K562 (cell line): ENCODE measurements around the gene GOT1. TPM values are rescaled to one million over a fixed set of nuclear protein-coding genes. Genes with fewer than 3 reads are reported as not detected.

Experiments
- ATAC-seq: fragments of 200-7000 bp; cut with Tn5 transposase; 3 replicates; pipeline ENCODE4 v1.9.1; 2020; ENCODE audit warnings: moderate library complexity
- BruUV-seq: library from RNA; stranded (reverse); fragments of 400-500 nt; replicated peaks from 2 replicates; lab custom pipeline; 2021; lab: Mats Ljungman, UMichigan
- CTCF ChIA-PET: fragments of 300-600 bp; formaldehyde crosslinking; extraction: SDS; loops from one replicate; lab custom pipeline; 2021; ENCODE audit warnings: low intra/inter-chr PET ratio; lab: Yijun Ruan, JAX
- POLR2A ChIA-PET: fragments of 300-600, 350-650 bp; sonication (Branson Sonifier 250); formaldehyde crosslinking; extraction: SDS; loops from one replicate; lab custom pipeline; 2021; ENCODE audit warnings: antibody characterized with exemption, inconsistent platforms; lab: Yijun Ruan, JAX
- DNase-seq, 4 experiments: peaks; one replicate each; pipeline versions ENCODE4 v3.0.0 to v3.0.0-alpha.2; 2011 to 2018; ENCODE audit warnings: low spot score in 3 of 4, mixed read lengths in 3 of 4; ENCODE audit errors: extremely low read depth in 1 of 4
- FAIRE-seq: peaks from 2 replicates; lab custom pipeline; 2011; peaks lifted over from hg19 to GRCh38; lab: Jason Lieb, UNC
- H2AFZ ChIP-seq: 2 replicates; pipeline ENCODE4 v1.6.0; 2011; ENCODE audit warnings: low read depth, low read length, control low read depth, inconsistent platforms
- H3K27ac ChIP-seq: fragments of 200-600 bp; 3 replicates; pipeline ENCODE4 v1.8.0; 2011; ENCODE audit warnings: low read depth, mild to moderate bottlenecking, control low read depth, inconsistent platforms, low read length, moderate library complexity, mixed read lengths; ENCODE audit errors: extremely low read depth
- H3K27me3 ChIP-seq, 2 experiments: fragments of 300-600 bp in 1 of 2; 2 replicates in 1 of 2; 3 replicates in 1 of 2; pipeline versions ENCODE4 v1.6.0 to v1.8.0; 2011; ENCODE audit warnings: inconsistent platforms in 2 of 2, low read length in 2 of 2, mild to moderate bottlenecking in 1 of 2, mixed read lengths in 1 of 2, moderate library complexity in 1 of 2; ENCODE audit not compliant: control insufficient read depth in 2 of 2, insufficient read depth in 2 of 2
- H3K36me3 ChIP-seq: fragments of 300-600 bp; 3 replicates; pipeline ENCODE4 v1.8.0; 2011; ENCODE audit warnings: mild to moderate bottlenecking, low read length, inconsistent platforms; ENCODE audit not compliant: control insufficient read depth, insufficient read depth
- H3K4me1 ChIP-seq, 2 experiments: fragments of 200-600 bp in 1 of 2; replicated peaks in 1 of 2; 2 replicates in 1 of 2; 3 replicates in 1 of 2; pipeline versions ENCODE4 v1.5.1 to v1.8.0; 2011; ENCODE audit warnings: inconsistent platforms in 2 of 2, low read length in 2 of 2, mild to moderate bottlenecking in 1 of 2, mixed read lengths in 1 of 2, moderate library complexity in 1 of 2; ENCODE audit not compliant: control insufficient read depth in 2 of 2, insufficient read depth in 2 of 2
- H3K4me2 ChIP-seq: 2 replicates; pipeline ENCODE4 v1.6.1; 2011; ENCODE audit warnings: low read length, control low read depth, inconsistent platforms, mixed read lengths; ENCODE audit not compliant: insufficient read depth
- H3K4me3 ChIP-seq: fragments of 200-600 bp; sonication (generic), shearing (Covaris generic); 2 replicates; pipeline ENCODE4 v1.5.1; 2016; ENCODE audit warnings: control low read depth, inconsistent platforms
- H3K79me2 ChIP-seq: fragments of 200-600 bp; 3 replicates; pipeline ENCODE4 v1.8.0; 2011; ENCODE audit warnings: low read length, inconsistent platforms; ENCODE audit not compliant: control insufficient read depth, insufficient read depth
- H3K9ac ChIP-seq, 2 experiments: 2 replicates each; pipeline versions ENCODE4 v1.6.0 to v1.6.1; 2011; ENCODE audit warnings: low read depth in 2 of 2, low read length in 2 of 2, control low read depth in 1 of 2, inconsistent platforms in 1 of 2, mild to moderate bottlenecking in 1 of 2, mixed read lengths in 1 of 2; ENCODE audit not compliant: insufficient read depth in 1 of 2
- H3K9me1 ChIP-seq: one replicate; pipeline ENCODE4 v1.6.0; 2011; ENCODE audit warnings: inconsistent platforms, mild to moderate bottlenecking, low read length, moderate library complexity; ENCODE audit not compliant: control insufficient read depth, insufficient read depth
- H3K9me3 ChIP-seq: replicated peaks from 2 replicates; pipeline ENCODE4 v1.5.1; 2011; ENCODE audit warnings: low read depth, low read length, inconsistent platforms; ENCODE audit not compliant: control insufficient read depth, insufficient read depth
- H4K20me1 ChIP-seq: replicated peaks from 2 replicates; pipeline ENCODE4 v1.6.1; 2011; ENCODE audit warnings: low read length, inconsistent platforms, mixed read lengths; ENCODE audit not compliant: control insufficient read depth, insufficient read depth
- CCNT2 ChIP-seq: IDR thresholded peaks from 2 replicates; pipeline ENCODE4 v1.6.1; 2011; ENCODE audit warnings: borderline replicate concordance, low read depth, mild to moderate bottlenecking, moderate library complexity, mixed read lengths, low read length; ENCODE audit not compliant: insufficient read length; ENCODE audit errors: extremely low read depth
- ESRRB ChIP-seq: fragments of 250-450 bp; sonication (Bioruptor Pico); IDR thresholded peaks from 2 replicates; pipeline ENCODE4 v1.5.0; 2020; ENCODE audit warnings: mild to moderate bottlenecking, moderate library complexity, borderline replicate concordance
- FOS ChIP-seq: IDR thresholded peaks from 3 replicates; pipeline ENCODE4 v1.6.1; 2011; ENCODE audit not compliant: insufficient read length; ENCODE audit errors: extremely low read depth
- KDM4B ChIP-seq, 2 experiments: fragments of 450-650 bp in 1 of 2; sonication (generic) in 1 of 2; IDR thresholded peaks; 2 replicates each; pipeline ENCODE4 v1.6.1; 2016 to 2017; ENCODE audit warnings: borderline replicate concordance in 2 of 2, antibody characterized with exemption in 1 of 2, low read depth in 1 of 2, mild to moderate bottlenecking in 1 of 2
- RBBP5 ChIP-seq: fragments of 200-600 bp; sonication (generic); IDR thresholded peaks from 2 replicates; pipeline ENCODE4 v1.6.1; 2012; ENCODE audit warnings: borderline replicate concordance, mild to moderate bottlenecking, low read length, control low read depth, inconsistent platforms; ENCODE audit not compliant: insufficient read depth, poor library complexity, severe bottlenecking
- STAT5A ChIP-seq: IDR thresholded peaks from 2 replicates; pipeline ENCODE4 v1.6.1; 2012; ENCODE audit warnings: low read length, inconsistent platforms, borderline replicate concordance
- TAF7 ChIP-seq: fragments of 450-650 bp; IDR thresholded peaks from 2 replicates; pipeline ENCODE4 v1.6.1; 2016; ENCODE audit warnings: missing genetic modification characterization, missing compliant biosample characterization
- TAF9B ChIP-seq: fragments of 450-650 bp; IDR thresholded peaks from 2 replicates; pipeline ENCODE4 v1.6.1; 2018; ENCODE audit warnings: mild to moderate bottlenecking; ENCODE audit not compliant: partially characterized antibody
- TARDBP ChIP-seq: fragments of 450-650 bp; IDR thresholded peaks from 2 replicates; pipeline ENCODE4 v1.6.1; 2016
- ZNF140 ChIP-seq: fragments of 250-450 bp; sonication (Bioruptor Pico); IDR thresholded peaks from 2 replicates; pipeline ENCODE4 v1.8.0; 2021; ENCODE audit warnings: moderate library complexity, mild to moderate bottlenecking, inconsistent platforms
- ZNF41 ChIP-seq: fragments of 250-450 bp; sonication (Bioruptor Pico); conservative IDR thresholded peaks from 2 replicates; pipeline ENCODE4 v1.4.0; 2020; ENCODE audit warnings: mild to moderate bottlenecking
- ZNF431 ChIP-seq: sonication (generic); formaldehyde crosslinking; IDR thresholded peaks from 2 replicates; pipeline ENCODE4 v1.8.0; 2022; ENCODE audit warnings: mild to moderate bottlenecking, missing genetic modification reagents
- WGBS: fragments of 100-300 bp; shearing (Covaris generic); methylation state at CpG from one replicate; pipeline ENCODE4 v1.1.6; 2016; ENCODE audit warnings: low coverage, mixed read lengths; ENCODE audit not compliant: insufficient coverage; ENCODE audit errors: missing lambda C conversion rate; 5-methylcytosine and 5-hydroxymethylcytosine counted together
- in situ Hi-C: fragments of 300-500 bp; cut with MboI; formaldehyde crosslinking; loops from 4 replicates; pipeline ENCODE4 v1.15.0; 2018; ENCODE audit warnings: inconsistent platforms, mixed read lengths
- intact Hi-C: fragments of 100-400 bp; cut with micrococcal nuclease; formaldehyde crosslinking; loops from 2 replicates; pipeline ENCODE4 v1.14.2; 2022
- polyA plus RNA-seq, 8 experiments: library from polyadenylated mRNA; depleted of rRNA in 4 of 8; stranded (reverse) in 5 of 8; unstranded in 3 of 8; fragments of >200 nt; fragmentation: Nextera tagmentation in 2 of 8; fragmentation: Illumina TruSeq in 1 of 8; extraction: Ambion mirVana in 2 of 8; extraction: Trizol in 1 of 8; gene quantifications; 2 replicates each; pipeline versions ENCODE4 v1.2.1 to v1.2.3, GENCODE V29; 2011 to 2014; ENCODE audit warnings: inconsistent platforms in 1 of 8, missing spikeins in 1 of 8
- total RNA-seq, 7 experiments: library from RNA; depleted of rRNA in 6 of 7; stranded (reverse); fragments of >200 nt in 6 of 7; fragmentation: Illumina TruSeq in 2 of 7; extraction: Trizol in 2 of 7; gene quantifications; 2 replicates each; pipeline versions ENCODE4 v1.2.1 to v1.2.3, GENCODE V29; 2011 to 2021; ENCODE audit warnings: low replicate concordance in 1 of 7
- TF ChIP-seq, protein P1 (sequence below): fragments of 250-450 bp; sonication (Bioruptor Pico); IDR thresholded peaks from 2 replicates; pipeline ENCODE4 v1.8.0; 2021; ENCODE audit warnings: moderate library complexity, mild to moderate bottlenecking, inconsistent platforms
- TF ChIP-seq, protein P2 (sequence below): fragments of 250-450 bp; sonication (Bioruptor Pico); IDR thresholded peaks from 2 replicates; pipeline ENCODE4 v1.4.0; 2020
- TF ChIP-seq, protein P3 (sequence below), 3 experiments: IDR thresholded peaks in 2 of 3; conservative IDR thresholded peaks in 1 of 3; 2 replicates each; pipeline ENCODE4 v1.5.1; 2011 to 2012; ENCODE audit warnings: low read length in 3 of 3, mild to moderate bottlenecking in 3 of 3, control low read depth in 2 of 3, improper control_type of control experiment in 1 of 3, inconsistent platforms in 1 of 3, low read depth in 1 of 3, mixed read lengths in 1 of 3, moderate library complexity in 1 of 3; ENCODE audit not compliant: insufficient read depth in 2 of 3
- TF ChIP-seq, protein P4 (sequence below): fragments of 250-450 bp; sonication (Bioruptor Pico); IDR thresholded peaks from 2 replicates; pipeline ENCODE4 v1.4.0; 2020; ENCODE audit warnings: mild to moderate bottlenecking, moderate library complexity

Gene GOT1
- total and polyA plus RNA-seq, 9 of the 15 experiments (the other 6 are each of a cell fraction or from before 2014, with no cell fraction given), result 55.7 to 166 (median 75.4) TPM

DNA sequence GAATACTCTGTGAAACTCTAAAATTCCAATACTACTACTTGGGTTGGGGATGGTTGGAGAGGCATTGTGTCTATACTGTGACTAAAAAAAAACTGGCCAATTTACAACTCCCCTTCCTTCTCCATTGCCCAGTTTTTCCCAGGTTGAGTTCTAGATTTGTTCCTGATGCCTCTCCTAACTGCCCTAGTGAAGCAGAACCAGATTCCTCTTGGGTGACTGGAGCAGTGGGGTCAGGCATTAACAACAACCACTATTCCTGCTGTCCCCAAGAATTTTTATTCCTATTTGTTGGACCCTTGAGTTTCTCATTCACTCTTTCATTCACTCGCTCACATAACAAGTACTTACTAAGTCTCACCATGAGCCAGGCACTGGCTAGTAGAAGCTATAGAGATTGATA lies 5.8 kb downstream of the GOT1 start:
- Histone ChIP-seq H3K27me3 (no peaks in the 10 kb centered on the region), H3K9ac (no peak overlapping the region), H2AFZ (no peak overlapping the region), H3K4me3 (no peak overlapping the region), H3K79me2 (peaks cover 96% of the 10 kb centered on the region), H3K9me1 (peaks cover 8% of the 10 kb centered on the region), H3K4me2 (no peak overlapping the region), H3K9me3 (no peaks in the 10 kb centered on the region), H3K36me3 (peaks cover 81% of the 10 kb centered on the region), H4K20me1 (peaks cover 10% of the 10 kb centered on the region), H3K27ac (no peak overlapping the region), H3K4me1 (peaks cover 2 to 6% of the 10 kb centered on the region in 2 experiments; a peak in 1 of 5 replicates)
- intact Hi-C loops (no loop called here), in situ Hi-C loops (loop anchor here (25.0 kb wide), 1 partner anchor 288 kb away; no protein-coding TSS in a partner anchor)
- ATAC-seq (no peak), FAIRE-seq (no peak), DNase-seq (no peak)
- POLR2A ChIA-PET, result no interaction called here
- TF ChIP-seq ESRRB (CRISPR knock-in tag), result no peak
- TF ChIP-seq TAF9B, result no peak
- TF ChIP-seq, protein P1, sequence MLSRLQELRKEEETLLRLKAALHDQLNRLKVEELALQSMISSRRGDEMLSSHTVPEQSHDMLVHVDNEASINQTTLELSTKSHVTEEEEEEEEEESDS, result no peak
- no peak for TF ChIP-seq ZNF431
- TF ChIP-seq ZNF140 (CRISPR knock-in tag), result no peak
- no peak for TF ChIP-seq FOS
- no peak for TF ChIP-seq RBBP5
- no peak for TF ChIP-seq TAF7 (tag)
- TF ChIP-seq, protein P2, sequence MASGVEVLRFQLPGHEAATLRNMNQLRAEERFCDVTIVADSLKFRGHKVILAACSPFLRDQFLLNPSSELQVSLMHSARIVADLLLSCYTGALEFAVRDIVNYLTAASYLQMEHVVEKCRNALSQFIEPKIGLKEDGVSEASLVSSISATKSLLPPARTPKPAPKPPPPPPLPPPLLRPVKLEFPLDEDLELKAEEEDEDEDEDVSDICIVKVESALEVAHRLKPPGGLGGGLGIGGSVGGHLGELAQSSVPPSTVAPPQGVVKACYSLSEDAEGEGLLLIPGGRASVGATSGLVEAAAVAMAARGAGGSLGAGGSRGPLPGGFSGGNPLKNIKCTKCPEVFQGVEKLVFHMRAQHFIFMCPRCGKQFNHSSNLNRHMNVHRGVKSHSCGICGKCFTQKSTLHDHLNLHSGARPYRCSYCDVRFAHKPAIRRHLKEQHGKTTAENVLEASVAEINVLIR (CRISPR knock-in tag), result no peak
- no peak for TF ChIP-seq CCNT2
- no peak for TF ChIP-seq ZNF41
- no peak for TF ChIP-seq STAT5A
- no peak for TF ChIP-seq KDM4B (IDR thresholded peaks at IDR 0.05; ENCODE audit: borderline replicate concordance in 2 of 2, low read depth in 1 of 2)
- TF ChIP-seq, protein P3, sequence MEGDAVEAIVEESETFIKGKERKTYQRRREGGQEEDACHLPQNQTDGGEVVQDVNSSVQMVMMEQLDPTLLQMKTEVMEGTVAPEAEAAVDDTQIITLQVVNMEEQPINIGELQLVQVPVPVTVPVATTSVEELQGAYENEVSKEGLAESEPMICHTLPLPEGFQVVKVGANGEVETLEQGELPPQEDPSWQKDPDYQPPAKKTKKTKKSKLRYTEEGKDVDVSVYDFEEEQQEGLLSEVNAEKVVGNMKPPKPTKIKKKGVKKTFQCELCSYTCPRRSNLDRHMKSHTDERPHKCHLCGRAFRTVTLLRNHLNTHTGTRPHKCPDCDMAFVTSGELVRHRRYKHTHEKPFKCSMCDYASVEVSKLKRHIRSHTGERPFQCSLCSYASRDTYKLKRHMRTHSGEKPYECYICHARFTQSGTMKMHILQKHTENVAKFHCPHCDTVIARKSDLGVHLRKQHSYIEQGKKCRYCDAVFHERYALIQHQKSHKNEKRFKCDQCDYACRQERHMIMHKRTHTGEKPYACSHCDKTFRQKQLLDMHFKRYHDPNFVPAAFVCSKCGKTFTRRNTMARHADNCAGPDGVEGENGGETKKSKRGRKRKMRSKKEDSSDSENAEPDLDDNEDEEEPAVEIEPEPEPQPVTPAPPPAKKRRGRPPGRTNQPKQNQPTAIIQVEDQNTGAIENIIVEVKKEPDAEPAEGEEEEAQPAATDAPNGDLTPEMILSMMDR (IDR thresholded peaks at IDR 0.05 in 2 of 3, conservative IDR thresholded peaks at IDR 0.05 in 1 of 3; ENCODE audit: insufficient read depth in 2 of 3, low read depth in 1 of 3, low read length in 3 of 3), result no peak
- TF ChIP-seq, protein P4, sequence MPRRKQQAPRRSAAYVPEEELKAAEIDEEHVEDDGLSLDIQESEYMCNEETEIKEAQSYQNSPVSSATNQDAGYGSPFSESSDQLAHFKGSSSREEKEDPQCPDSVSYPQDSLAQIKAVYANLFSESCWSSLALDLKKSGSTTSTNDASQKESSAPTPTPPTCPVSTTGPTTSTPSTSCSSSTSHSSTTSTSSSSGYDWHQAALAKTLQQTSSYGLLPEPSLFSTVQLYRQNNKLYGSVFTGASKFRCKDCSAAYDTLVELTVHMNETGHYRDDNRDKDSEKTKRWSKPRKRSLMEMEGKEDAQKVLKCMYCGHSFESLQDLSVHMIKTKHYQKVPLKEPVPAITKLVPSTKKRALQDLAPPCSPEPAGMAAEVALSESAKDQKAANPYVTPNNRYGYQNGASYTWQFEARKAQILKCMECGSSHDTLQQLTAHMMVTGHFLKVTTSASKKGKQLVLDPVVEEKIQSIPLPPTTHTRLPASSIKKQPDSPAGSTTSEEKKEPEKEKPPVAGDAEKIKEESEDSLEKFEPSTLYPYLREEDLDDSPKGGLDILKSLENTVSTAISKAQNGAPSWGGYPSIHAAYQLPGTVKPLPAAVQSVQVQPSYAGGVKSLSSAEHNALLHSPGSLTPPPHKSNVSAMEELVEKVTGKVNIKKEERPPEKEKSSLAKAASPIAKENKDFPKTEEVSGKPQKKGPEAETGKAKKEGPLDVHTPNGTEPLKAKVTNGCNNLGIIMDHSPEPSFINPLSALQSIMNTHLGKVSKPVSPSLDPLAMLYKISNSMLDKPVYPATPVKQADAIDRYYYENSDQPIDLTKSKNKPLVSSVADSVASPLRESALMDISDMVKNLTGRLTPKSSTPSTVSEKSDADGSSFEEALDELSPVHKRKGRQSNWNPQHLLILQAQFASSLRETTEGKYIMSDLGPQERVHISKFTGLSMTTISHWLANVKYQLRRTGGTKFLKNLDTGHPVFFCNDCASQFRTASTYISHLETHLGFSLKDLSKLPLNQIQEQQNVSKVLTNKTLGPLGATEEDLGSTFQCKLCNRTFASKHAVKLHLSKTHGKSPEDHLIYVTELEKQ (CRISPR knock-in tag), result no peak
- TF ChIP-seq TARDBP, result no peak
- WGBS, result 100% methylated on average over 1 of the region's 1 CpG
- no TSS peak for BruUV-seq
- CTCF ChIA-PET, result no interaction called here
